Measurements from ENCODE around the gene MAN1C1.

MAN1C1 gene

GRCh38 chr1:25819491-25820246 lies 203.1 kb downstream of the MAN1C1 start, which contains the start of gene MTFR1L:
MTFR1L (plus strand) TSS chr1:25819954; CDS start chr1:25823105, 3,151 bp downstream.
- peak in 1 of 2 experiments; percentile 72 for DNase-seq

GRCh38 chr1:25820247-25821111 lies 203.9 kb downstream of the MAN1C1 start:
- no peak for DNase-seq

- no peak for DNase-seq
Observed at GRCh38 chr1:25821112-25821476, 204.5 kb downstream of the MAN1C1 start.

- no peak for DNase-seq
Observed at GRCh38 chr1:25821630-25822091, 205.1 kb downstream of the MAN1C1 start.

GRCh38 chr1:25825605-25826004 lies 209.0 kb downstream of the MAN1C1 start:
- DNase-seq = no peak

- DNase-seq = no peak
Observed at GRCh38 chr1:25826571-25826970, 210.0 kb downstream of the MAN1C1 start.

- no peak for DNase-seq
Observed at GRCh38 chr1:25828491-25828890, 211.9 kb downstream of the MAN1C1 start.

GRCh38 chr1:25829046-25829445 lies 212.5 kb downstream of the MAN1C1 start:
- DNase-seq = no peak

GRCh38 chr1:25831569-25832196 lies 215.1 kb downstream of the MAN1C1 start:
- no peak for DNase-seq

GRCh38 chr1:25832336-25833037 lies 215.9 kb downstream of the MAN1C1 start:
- DNase-seq = no peak

GRCh38 chr1:25833158-25833557 lies 216.6 kb downstream of the MAN1C1 start:
- no peak for DNase-seq

Data from cerebellar nuclear complex (tissue), 1 donor.